K562 (cell line): Measurements from ENCODE around the gene GNAZ. TPM values are rescaled to one million over a fixed set of nuclear protein-coding genes. Genes with fewer than 3 reads are reported as not detected.

Source experiments
- ATAC-seq: fragments of 200-7000 bp; cut with Tn5 transposase; 3 replicates; pipeline ENCODE4 v1.9.1; 2020; ENCODE audit warnings: moderate library complexity
- BruUV-seq: library from RNA; stranded (reverse); fragments of 400-500 nt; replicated peaks from 2 replicates; lab custom pipeline; 2021; lab: Mats Ljungman, UMichigan
- CTCF ChIA-PET: fragments of 300-600 bp; formaldehyde crosslinking; extraction: SDS; loops from one replicate; lab custom pipeline; 2021; ENCODE audit warnings: low intra/inter-chr PET ratio; lab: Yijun Ruan, JAX
- POLR2A ChIA-PET: fragments of 300-600, 350-650 bp; sonication (Branson Sonifier 250); formaldehyde crosslinking; extraction: SDS; loops from one replicate; lab custom pipeline; 2021; ENCODE audit warnings: antibody characterized with exemption, inconsistent platforms; lab: Yijun Ruan, JAX
- DNase-seq, 4 experiments: peaks; one replicate each; pipeline versions ENCODE4 v3.0.0 to v3.0.0-alpha.2; 2011 to 2018; ENCODE audit warnings: low spot score in 3 of 4, mixed read lengths in 3 of 4; ENCODE audit errors: extremely low read depth in 1 of 4
- FAIRE-seq: peaks from 2 replicates; lab custom pipeline; 2011; peaks lifted over from hg19 to GRCh38; lab: Jason Lieb, UNC
- H2AFZ ChIP-seq: 2 replicates; pipeline ENCODE4 v1.6.0; 2011; ENCODE audit warnings: low read depth, low read length, control low read depth, inconsistent platforms
- H3K27ac ChIP-seq: fragments of 200-600 bp; 3 replicates; pipeline ENCODE4 v1.8.0; 2011; ENCODE audit warnings: low read depth, mild to moderate bottlenecking, control low read depth, inconsistent platforms, low read length, moderate library complexity, mixed read lengths; ENCODE audit errors: extremely low read depth
- H3K27me3 ChIP-seq, 2 experiments: fragments of 300-600 bp in 1 of 2; 2 replicates in 1 of 2; 3 replicates in 1 of 2; pipeline versions ENCODE4 v1.6.0 to v1.8.0; 2011; ENCODE audit warnings: inconsistent platforms in 2 of 2, low read length in 2 of 2, mild to moderate bottlenecking in 1 of 2, mixed read lengths in 1 of 2, moderate library complexity in 1 of 2; ENCODE audit not compliant: control insufficient read depth in 2 of 2, insufficient read depth in 2 of 2
- H3K36me3 ChIP-seq: fragments of 300-600 bp; 3 replicates; pipeline ENCODE4 v1.8.0; 2011; ENCODE audit warnings: mild to moderate bottlenecking, low read length, inconsistent platforms; ENCODE audit not compliant: control insufficient read depth, insufficient read depth
- H3K4me1 ChIP-seq, 2 experiments: fragments of 200-600 bp in 1 of 2; replicated peaks in 1 of 2; 2 replicates in 1 of 2; 3 replicates in 1 of 2; pipeline versions ENCODE4 v1.5.1 to v1.8.0; 2011; ENCODE audit warnings: inconsistent platforms in 2 of 2, low read length in 2 of 2, mild to moderate bottlenecking in 1 of 2, mixed read lengths in 1 of 2, moderate library complexity in 1 of 2; ENCODE audit not compliant: control insufficient read depth in 2 of 2, insufficient read depth in 2 of 2
- H3K4me2 ChIP-seq: 2 replicates; pipeline ENCODE4 v1.6.1; 2011; ENCODE audit warnings: low read length, control low read depth, inconsistent platforms, mixed read lengths; ENCODE audit not compliant: insufficient read depth
- H3K4me3 ChIP-seq: fragments of 200-600 bp; sonication (generic), shearing (Covaris generic); 2 replicates; pipeline ENCODE4 v1.5.1; 2016; ENCODE audit warnings: control low read depth, inconsistent platforms
- H3K79me2 ChIP-seq: fragments of 200-600 bp; 3 replicates; pipeline ENCODE4 v1.8.0; 2011; ENCODE audit warnings: low read length, inconsistent platforms; ENCODE audit not compliant: control insufficient read depth, insufficient read depth
- H3K9ac ChIP-seq, 2 experiments: 2 replicates each; pipeline versions ENCODE4 v1.6.0 to v1.6.1; 2011; ENCODE audit warnings: low read depth in 2 of 2, low read length in 2 of 2, control low read depth in 1 of 2, inconsistent platforms in 1 of 2, mild to moderate bottlenecking in 1 of 2, mixed read lengths in 1 of 2; ENCODE audit not compliant: insufficient read depth in 1 of 2
- H3K9me1 ChIP-seq: one replicate; pipeline ENCODE4 v1.6.0; 2011; ENCODE audit warnings: inconsistent platforms, mild to moderate bottlenecking, low read length, moderate library complexity; ENCODE audit not compliant: control insufficient read depth, insufficient read depth
- H3K9me3 ChIP-seq: replicated peaks from 2 replicates; pipeline ENCODE4 v1.5.1; 2011; ENCODE audit warnings: low read depth, low read length, inconsistent platforms; ENCODE audit not compliant: control insufficient read depth, insufficient read depth
- H4K20me1 ChIP-seq: replicated peaks from 2 replicates; pipeline ENCODE4 v1.6.1; 2011; ENCODE audit warnings: low read length, inconsistent platforms, mixed read lengths; ENCODE audit not compliant: control insufficient read depth, insufficient read depth
- ETS1 ChIP-seq: conservative IDR thresholded peaks from 2 replicates; pipeline ENCODE4 v1.6.1; 2011; ENCODE audit warnings: low read depth, mild to moderate bottlenecking, low read length; ENCODE audit not compliant: control insufficient read depth
- GTF2F1 ChIP-seq: IDR thresholded peaks from 2 replicates; pipeline ENCODE4 v1.6.1; 2011; ENCODE audit warnings: low read depth, low read length, improper control_type of control experiment
- KDM2B ChIP-seq: fragments of 250-450 bp; sonication (Bioruptor Pico); IDR thresholded peaks from 2 replicates; pipeline ENCODE4 v1.8.0; 2021; ENCODE audit warnings: mild to moderate bottlenecking, moderate library complexity
- LEF1 ChIP-seq: fragments of 450-650 bp; IDR thresholded peaks from 2 replicates; pipeline ENCODE4 v1.6.1; 2016; ENCODE audit warnings: mild to moderate bottlenecking
- MCM3 ChIP-seq: fragments of 450-650 bp; IDR thresholded peaks from 2 replicates; pipeline ENCODE4 v1.6.1; 2016
- MLX ChIP-seq, 2 experiments: fragments of 450-650 bp in 1 of 2; sonication (generic) in 1 of 2; formaldehyde crosslinking; conservative IDR thresholded peaks; 2 replicates each; pipeline versions ENCODE4 v1.4.0 to v1.8.1; 2020 to 2022; ENCODE audit warnings: mild to moderate bottlenecking in 1 of 2, missing genetic modification reagents in 1 of 2
- MYNN ChIP-seq, 2 experiments: sonication (generic); formaldehyde crosslinking in 1 of 2; IDR thresholded peaks; 2 replicates each; pipeline versions ENCODE4 v1.5.0 to v1.6.1; 2016 to 2020; ENCODE audit warnings: antibody characterized with exemption in 1 of 2, missing genetic modification reagents in 1 of 2
- NCOA2 ChIP-seq, 2 experiments: fragments of 450-650 bp; IDR thresholded peaks; 2 replicates each; pipeline ENCODE4 v1.6.1; 2018; ENCODE audit warnings: mild to moderate bottlenecking in 2 of 2, moderate library complexity in 1 of 2; ENCODE audit not compliant: partially characterized antibody in 2 of 2
- NR2C1 ChIP-seq, 2 experiments: fragments of 450-650 bp; IDR thresholded peaks; 2 replicates each; pipeline ENCODE4 v1.6.1; 2017; ENCODE audit warnings: mild to moderate bottlenecking in 2 of 2, antibody characterized with exemption in 1 of 2, inconsistent platforms in 1 of 2, missing compliant biosample characterization in 1 of 2, missing genetic modification characterization in 1 of 2
- OTX1 ChIP-seq: fragments of 450-650 bp; formaldehyde crosslinking; IDR thresholded peaks from 2 replicates; pipeline ENCODE4 v1.4.0; 2022; ENCODE audit warnings: mild to moderate bottlenecking
- RBM14 ChIP-seq: fragments of 200-400 bp; formaldehyde crosslinking; IDR thresholded peaks from 2 replicates; pipeline ENCODE4 v1.6.1; 2018; ENCODE audit warnings: low read depth, mild to moderate bottlenecking, low read length, moderate library complexity, borderline replicate concordance; ENCODE audit not compliant: insufficient read depth
- U2AF1 ChIP-seq: fragments of 200-400 bp; formaldehyde crosslinking; optimal IDR thresholded peaks from 2 replicates; pipeline ENCODE3; 2017; ENCODE audit warnings: mild to moderate bottlenecking, low read depth, low read length, moderate library complexity
- ZNF121 ChIP-seq: sonication (generic); formaldehyde crosslinking; conservative IDR thresholded peaks from 2 replicates; pipeline ENCODE4 v1.8.0; 2022; ENCODE audit warnings: missing genetic modification reagents
- ZNF24 ChIP-seq: fragments of 450-650 bp; IDR thresholded peaks from 2 replicates; pipeline ENCODE4 v1.6.1; 2016
- ZNF57 ChIP-seq: fragments of 450-650 bp; formaldehyde crosslinking; IDR thresholded peaks from 2 replicates; pipeline ENCODE4 v1.4.0; 2020; ENCODE audit warnings: mild to moderate bottlenecking, moderate library complexity
- WGBS: fragments of 100-300 bp; shearing (Covaris generic); methylation state at CpG from one replicate; pipeline ENCODE4 v1.1.6; 2016; ENCODE audit warnings: low coverage, mixed read lengths; ENCODE audit not compliant: insufficient coverage; ENCODE audit errors: missing lambda C conversion rate; 5-methylcytosine and 5-hydroxymethylcytosine counted together
- in situ Hi-C: fragments of 300-500 bp; cut with MboI; formaldehyde crosslinking; loops from 4 replicates; pipeline ENCODE4 v1.15.0; 2018; ENCODE audit warnings: inconsistent platforms, mixed read lengths
- intact Hi-C: fragments of 100-400 bp; cut with micrococcal nuclease; formaldehyde crosslinking; loops from 2 replicates; pipeline ENCODE4 v1.14.2; 2022
- polyA plus RNA-seq, 8 experiments: library from polyadenylated mRNA; depleted of rRNA in 4 of 8; stranded (reverse) in 5 of 8; unstranded in 3 of 8; fragments of >200 nt; fragmentation: Nextera tagmentation in 2 of 8; fragmentation: Illumina TruSeq in 1 of 8; extraction: Ambion mirVana in 2 of 8; extraction: Trizol in 1 of 8; gene quantifications; 2 replicates each; pipeline versions ENCODE4 v1.2.1 to v1.2.3, GENCODE V29; 2011 to 2014; ENCODE audit warnings: inconsistent platforms in 1 of 8, missing spikeins in 1 of 8
- total RNA-seq, 7 experiments: library from RNA; depleted of rRNA in 6 of 7; stranded (reverse); fragments of >200 nt in 6 of 7; fragmentation: Illumina TruSeq in 2 of 7; extraction: Trizol in 2 of 7; gene quantifications; 2 replicates each; pipeline versions ENCODE4 v1.2.1 to v1.2.3, GENCODE V29; 2011 to 2021; ENCODE audit warnings: low replicate concordance in 1 of 7
- TF ChIP-seq, protein P1 (sequence below): sonication (generic); formaldehyde crosslinking; IDR thresholded peaks from 2 replicates; pipeline ENCODE4 v1.8.1; 2023; ENCODE audit warnings: mild to moderate bottlenecking, missing genetic modification reagents
- TF ChIP-seq, protein P2 (sequence below), 2 experiments: IDR thresholded peaks; 2 replicates each; pipeline ENCODE4 v1.6.1; 2011; ENCODE audit warnings: borderline replicate concordance in 1 of 2, control low read depth in 1 of 2, low read depth in 1 of 2, low read length in 1 of 2, mild to moderate bottlenecking in 1 of 2, mixed read lengths in 1 of 2, moderate library complexity in 1 of 2; ENCODE audit not compliant: insufficient read depth in 1 of 2, insufficient read length in 1 of 2, poor library complexity in 1 of 2, severe bottlenecking in 1 of 2; ENCODE audit errors: extremely low read depth in 1 of 2

The GNAZ gene
- total and polyA plus RNA-seq, 9 of the 15 experiments (the other 6 are each of a cell fraction or from before 2014, with no cell fraction given) = 0.04 to 0.22 (median 0.13) TPM; not detected in 3

DNA sequence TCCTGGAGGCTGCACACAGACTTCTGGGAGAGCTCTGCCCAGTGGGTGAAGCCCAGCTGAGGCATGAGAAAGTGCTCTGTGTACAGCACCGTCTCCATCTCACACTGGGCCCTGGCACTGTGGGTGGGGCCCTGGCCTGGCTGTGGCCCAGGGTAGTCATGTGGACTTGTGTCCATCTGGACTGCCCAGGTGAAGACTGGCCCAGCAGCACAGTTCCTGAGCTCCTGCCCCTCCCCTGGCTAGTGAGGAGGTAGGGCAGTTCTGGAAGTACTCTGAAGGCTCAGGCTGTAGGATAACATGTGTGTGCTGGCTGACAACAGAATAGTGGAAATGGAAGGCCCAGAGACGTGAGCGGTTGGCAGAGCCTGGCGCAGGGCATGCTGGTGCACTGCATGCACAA, 36.0 kb downstream of the GNAZ start:
- Histone ChIP-seq H4K20me1 (peaks cover 99% of the 10 kb centered on the region), H3K9me3 (no peaks in the 10 kb centered on the region), H3K9ac (peak overlapping the region in 1 of 2 experiments; percentile 33; a peak in 2 of 4 replicates), H3K4me3 (no peak overlapping the region), H2AFZ (no peak overlapping the region), H3K36me3 (no peaks in the 10 kb centered on the region), H3K4me2 (no peak overlapping the region), H3K9me1 (peaks cover 20% of the 10 kb centered on the region), H3K27ac (no peak overlapping the region), H3K79me2 (no peaks in the 10 kb centered on the region), H3K4me1 (peaks cover 0 to 33% of the 10 kb centered on the region in 2 experiments; a peak in 2 of 5 replicates), H3K27me3 (peaks cover 66 to 100% of the 10 kb centered on the region in 2 experiments)
- BruUV-seq = no TSS peak
- in situ Hi-C loops (no loop called here), intact Hi-C loops (no loop called here)
- FAIRE-seq = no peak
- CTCF ChIA-PET = interaction anchor here (0.5 to 1.1 kb wide), 4 partner anchors 15 to 430 kb away, joined by 3 read pairs; no protein-coding TSS in a partner anchor
- no peak for DNase-seq
- WGBS = 2% methylated on average over 4 of the region's 4 CpGs
- no peak for ATAC-seq
- POLR2A ChIA-PET = interaction anchor here (0.9 to 19.9 kb wide), 9 partner anchors 4 to 268 kb away, joined by 3 to 414 read pairs (median 16); partner anchors contain the start of gene GNAZ
- TF ChIP-seq MLX (CRISPR knock-in tag; conservative IDR thresholded peaks at IDR 0.05) (0 out of 4 replicates have a peak, but pooled peaks of 1 of the 2 experiments have one; percentile 47), KDM2B (0 out of 2 replicates have a peak, but pooled peaks have one; percentile 34), MCM3 (peak; percentile 78), U2AF1 (no peak), ETS1 (0 out of 2 replicates have a peak, but pooled peaks have one; percentile 7), NCOA2 (IDR thresholded peaks at IDR 0.05; ENCODE audit: partially characterized antibody in 2 of 2) (no peak), ZNF24 (no peak), RBM14 (no peak), OTX1 (CRISPR knock-in tag) (no peak), LEF1 (no peak), MYNN (IDR thresholded peaks at IDR 0.05) (no peak), MYNN (CRISPR knock-in tag; IDR thresholded peaks at IDR 0.05) (peak; percentile 52; the same call in 1 of the 2 replicates), GTF2F1 (0 out of 2 replicates have a peak, but pooled peaks have one; percentile 11), NR2C1 (IDR thresholded peaks at IDR 0.05) (no peak), NR2C1 (tag; IDR thresholded peaks at IDR 0.05) (no peak), ZNF121 (CRISPR knock-in tag) (no peak), ZNF57 (CRISPR knock-in tag) (no peak)
- TF ChIP-seq, protein P1, sequence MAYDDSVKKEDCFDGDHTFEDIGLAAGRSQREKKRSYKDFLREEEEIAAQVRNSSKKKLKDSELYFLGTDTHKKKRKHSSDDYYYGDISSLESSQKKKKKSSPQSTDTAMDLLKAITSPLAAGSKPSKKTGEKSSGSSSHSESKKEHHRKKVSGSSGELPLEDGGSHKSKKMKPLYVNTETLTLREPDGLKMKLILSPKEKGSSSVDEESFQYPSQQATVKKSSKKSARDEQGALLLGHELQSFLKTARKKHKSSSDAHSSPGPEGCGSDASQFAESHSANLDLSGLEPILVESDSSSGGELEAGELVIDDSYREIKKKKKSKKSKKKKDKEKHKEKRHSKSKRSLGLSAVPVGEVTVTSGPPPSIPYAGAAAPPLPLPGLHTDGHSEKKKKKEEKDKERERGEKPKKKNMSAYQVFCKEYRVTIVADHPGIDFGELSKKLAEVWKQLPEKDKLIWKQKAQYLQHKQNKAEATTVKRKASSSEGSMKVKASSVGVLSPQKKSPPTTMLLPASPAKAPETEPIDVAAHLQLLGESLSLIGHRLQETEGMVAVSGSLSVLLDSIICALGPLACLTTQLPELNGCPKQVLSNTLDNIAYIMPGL (CRISPR knock-in tag) = 0 out of 2 replicates have a peak, but pooled peaks have one; percentile 14
- TF ChIP-seq, protein P2, sequence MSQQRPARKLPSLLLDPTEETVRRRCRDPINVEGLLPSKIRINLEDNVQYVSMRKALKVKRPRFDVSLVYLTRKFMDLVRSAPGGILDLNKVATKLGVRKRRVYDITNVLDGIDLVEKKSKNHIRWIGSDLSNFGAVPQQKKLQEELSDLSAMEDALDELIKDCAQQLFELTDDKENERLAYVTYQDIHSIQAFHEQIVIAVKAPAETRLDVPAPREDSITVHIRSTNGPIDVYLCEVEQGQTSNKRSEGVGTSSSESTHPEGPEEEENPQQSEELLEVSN (IDR thresholded peaks at IDR 0.05; ENCODE audit: borderline replicate concordance in 1 of 2, extremely low read depth in 1 of 2, insufficient read depth in 1 of 2, insufficient read length in 1 of 2, low read depth in 1 of 2, low read length in 1 of 2, poor library complexity in 1 of 2, severe bottlenecking in 1 of 2) = peak in 1 of 2 experiments; percentile 11
